NCI-H82 (cell line): ENCODE measurements around the gene GH2.
"Not testable (repeated sequence)": the region's sequence is repeated elsewhere in the genome, so short reads cannot be mapped to it uniquely, and the experiment has no call there.

ENCODE experiments used
- DNase-seq: peaks from one replicate; lab custom pipeline; 2025; lab: John Stamatoyannopoulos, UW

Gene GH2

GRCh38 chr17:63911041-63911635 is 29.4 kb upstream of the GH2 start, which contains the start of gene CSHL1:
Gene CSHL1 (minus strand): TSS chr17:63911258. CDS start chr17:63911196, 62 bp downstream.
- no peak for DNase-seq

DNA sequence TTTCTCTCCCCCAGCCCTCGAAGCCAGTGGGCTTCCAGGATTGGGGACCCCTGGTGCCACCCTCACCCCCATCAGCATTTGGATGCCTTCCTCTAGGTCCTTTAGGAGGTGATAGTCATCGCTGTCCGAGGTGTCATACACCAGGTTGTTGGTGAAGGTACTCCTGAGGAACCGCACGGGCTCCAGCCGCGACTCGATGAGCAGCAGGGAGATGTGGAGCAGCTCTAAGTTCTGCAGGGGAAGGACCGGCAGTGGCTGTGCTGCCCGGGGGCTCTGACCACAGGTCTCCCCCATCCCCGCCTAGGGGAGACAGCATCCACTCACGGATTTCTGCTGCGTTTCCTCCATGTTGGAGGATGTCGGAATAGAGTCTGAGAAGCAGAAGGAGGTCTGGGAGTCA is 28.4 kb upstream of the GH2 start:
- no peak for DNase-seq

- not testable (repeated sequence) for DNase-seq
Measured at GRCh38 chr17:63909586-63909985, 27.8 kb upstream of the GH2 start.

- DNase-seq: peak; percentile 81
Measured at GRCh38 chr17:63907161-63907778, 25.5 kb upstream of the GH2 start.

GRCh38 chr17:63904796-63905195 is 23.1 kb upstream of the GH2 start:
- not testable (repeated sequence) for DNase-seq

DNA sequence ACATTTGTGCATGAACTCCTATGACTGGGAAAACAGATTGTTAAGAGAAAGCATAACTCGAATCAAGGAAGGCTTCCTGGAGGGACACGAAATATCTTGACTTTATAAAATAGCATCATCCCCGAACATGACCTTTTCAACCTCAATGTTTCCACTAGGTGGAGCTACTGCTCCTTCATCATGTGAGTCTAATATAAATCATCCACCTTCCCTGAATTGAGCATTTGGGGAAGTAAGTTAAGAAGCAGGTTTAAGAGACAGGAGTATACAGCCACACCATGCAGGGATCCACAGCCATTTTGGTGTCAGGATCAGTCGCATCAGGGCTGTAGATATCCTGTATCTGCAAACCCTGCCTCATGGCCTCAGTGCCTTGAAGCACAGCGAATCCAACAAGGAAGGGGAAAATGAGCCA is 22.1 kb upstream of the GH2 start:
- peak; percentile 61 for DNase-seq

- DNase-seq: peak; percentile 96
Measured at GRCh38 chr17:63901971-63902370, 20.2 kb upstream of the GH2 start.

DNA sequence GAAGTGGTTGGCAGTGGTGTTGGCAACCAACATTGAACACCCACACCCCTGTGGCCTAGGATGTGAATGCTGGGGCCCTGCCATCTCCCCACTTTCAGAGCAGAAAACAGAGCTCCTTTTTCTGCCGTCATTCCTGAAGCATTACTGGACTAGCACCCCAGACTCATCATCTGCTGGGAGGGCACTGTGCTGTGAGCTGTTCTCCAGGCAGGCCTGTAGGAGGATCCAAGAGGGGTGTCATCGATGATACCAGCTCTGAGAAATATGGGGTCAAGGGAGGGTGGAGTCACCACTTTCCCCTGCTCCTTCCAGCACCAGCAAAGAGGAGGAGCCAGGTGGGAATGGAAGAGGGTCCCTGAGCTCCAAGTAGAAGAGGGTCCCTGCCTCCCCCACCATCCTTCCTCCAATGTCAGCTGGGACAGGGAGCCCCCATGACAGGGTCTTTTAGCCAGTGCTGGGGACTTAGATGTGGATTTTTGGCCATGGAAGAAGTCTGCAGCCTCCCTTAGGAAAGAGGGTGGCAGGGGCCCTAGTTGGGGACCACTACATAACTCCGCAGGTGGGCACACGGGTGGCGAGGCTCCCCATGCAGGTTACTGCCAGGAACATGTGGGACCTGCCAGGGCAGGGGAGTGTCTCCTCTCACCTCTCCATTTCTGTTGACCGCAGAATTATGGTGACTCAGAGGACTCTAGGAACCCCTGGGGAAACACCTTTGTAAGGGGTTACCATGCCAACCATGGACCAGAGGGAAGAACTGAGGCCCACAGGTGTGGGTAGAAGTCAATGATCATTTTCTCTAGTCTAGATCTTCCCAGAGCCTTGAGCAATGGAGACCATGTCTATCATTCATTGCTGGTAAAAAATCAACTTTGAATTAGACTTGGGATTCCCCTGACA is 17.4 kb upstream of the GH2 start:
- not testable (repeated sequence) for DNase-seq

GRCh38 chr17:63896524-63897354 is 15.0 kb upstream of the GH2 start, which contains the start of gene CSH1:
Gene CSH1 (minus strand): TSS chr17:63896574. CDS start chr17:63896511, 63 bp downstream.
- not testable (repeated sequence) for DNase-seq

GRCh38 chr17:63894821-63895220 is 13.1 kb upstream of the GH2 start:
- not testable (repeated sequence) for DNase-seq

- not testable (repeated sequence) for DNase-seq
Measured at GRCh38 chr17:63894021-63894420, 12.3 kb upstream of the GH2 start.

- not testable (repeated sequence) for DNase-seq
Measured at GRCh38 chr17:63892316-63893037, 10.7 kb upstream of the GH2 start.

DNA sequence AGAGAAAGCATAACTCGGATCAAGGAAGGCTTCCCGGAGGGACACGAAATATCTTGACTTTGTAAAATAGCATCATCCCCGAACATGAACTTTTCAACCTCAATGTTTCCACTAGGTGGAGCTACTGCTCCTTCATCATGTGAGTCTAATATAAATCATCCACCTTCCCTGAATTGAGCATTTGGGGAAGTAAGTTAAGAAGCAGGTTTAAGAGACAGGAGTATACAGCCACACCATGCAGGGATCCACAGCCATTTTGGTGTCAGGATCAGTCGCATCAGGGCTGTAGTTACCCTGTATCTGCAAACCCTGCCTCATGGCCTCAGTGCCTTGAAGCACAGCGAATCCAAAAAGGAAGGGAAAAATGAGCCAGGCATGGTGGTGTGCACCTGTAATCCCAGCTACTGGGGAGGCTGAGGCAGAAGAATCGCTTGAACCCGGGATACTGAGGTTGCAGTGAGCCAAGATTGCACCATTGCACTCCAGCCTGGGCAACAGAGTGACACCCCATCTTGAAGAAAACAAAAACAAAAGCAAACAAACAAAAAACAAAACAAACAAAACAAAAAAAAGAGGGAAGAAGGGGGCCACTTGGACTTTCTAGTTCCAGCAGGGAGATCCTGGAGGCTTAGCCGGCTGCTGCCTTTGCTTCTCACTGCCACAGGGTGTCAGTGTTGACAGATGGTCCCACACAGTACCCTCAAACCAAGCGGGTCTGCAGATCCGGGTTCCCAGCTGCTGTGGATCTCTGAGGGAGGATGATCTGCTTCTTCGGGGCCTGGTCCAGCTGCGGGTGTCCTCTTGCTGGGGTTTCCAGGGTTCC is 7.5 kb upstream of the GH2 start:
- peak; percentile 89 for DNase-seq

GRCh38 chr17:63885119-63885518 is 3.4 kb upstream of the GH2 start:
- DNase-seq: not testable (repeated sequence)

DNA sequence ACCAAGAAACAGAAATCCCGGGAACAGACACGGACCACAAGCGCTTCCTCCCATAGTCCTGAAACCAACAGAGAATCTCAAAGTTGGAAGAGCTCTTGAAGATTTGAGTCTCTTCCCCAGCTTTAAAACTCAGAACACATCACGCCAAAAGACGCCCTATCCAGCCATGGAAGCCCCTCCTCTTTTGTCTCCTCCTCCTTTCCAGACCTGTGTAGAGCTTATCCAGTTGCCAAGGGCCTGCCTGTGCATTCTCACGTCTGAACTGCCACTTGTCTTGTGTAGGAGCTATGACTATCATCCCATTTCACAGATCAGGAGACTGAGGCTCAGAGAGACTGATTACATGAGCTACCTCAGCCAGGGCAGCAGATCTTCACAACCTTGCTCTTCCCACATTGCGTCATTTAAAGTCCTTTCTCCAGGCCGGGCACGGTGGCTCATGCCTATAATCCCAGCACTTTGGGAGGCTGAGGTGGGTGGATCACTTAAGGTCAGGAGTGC is 932 bp upstream of the GH2 start:
- not testable (repeated sequence) for DNase-seq

- peak; percentile 33 for DNase-seq
Measured at GRCh38 chr17:63881337-63881736, 407 bp downstream of the GH2 start.

DNA sequence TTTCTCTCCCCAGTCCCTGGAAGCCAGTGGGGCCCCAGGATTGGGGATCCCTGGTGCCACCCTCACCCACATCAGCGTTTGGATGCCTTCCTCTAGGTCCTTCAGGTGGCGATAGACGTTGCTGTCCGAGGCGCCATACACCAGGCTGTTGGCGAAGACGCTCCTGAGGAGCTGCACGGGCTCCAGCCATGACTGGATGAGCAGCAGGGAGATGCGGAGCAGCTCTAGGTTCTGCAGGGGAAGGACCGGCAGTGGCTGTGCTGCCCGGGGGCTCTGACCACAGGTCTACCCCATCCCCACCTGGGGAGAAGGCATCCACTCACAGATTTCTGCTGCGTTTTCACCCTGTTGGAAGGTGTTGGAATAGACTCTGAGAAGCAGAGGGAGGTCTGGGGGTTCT is 1.0 kb downstream of the GH2 start:
- DNase-seq: no peak

DNA sequence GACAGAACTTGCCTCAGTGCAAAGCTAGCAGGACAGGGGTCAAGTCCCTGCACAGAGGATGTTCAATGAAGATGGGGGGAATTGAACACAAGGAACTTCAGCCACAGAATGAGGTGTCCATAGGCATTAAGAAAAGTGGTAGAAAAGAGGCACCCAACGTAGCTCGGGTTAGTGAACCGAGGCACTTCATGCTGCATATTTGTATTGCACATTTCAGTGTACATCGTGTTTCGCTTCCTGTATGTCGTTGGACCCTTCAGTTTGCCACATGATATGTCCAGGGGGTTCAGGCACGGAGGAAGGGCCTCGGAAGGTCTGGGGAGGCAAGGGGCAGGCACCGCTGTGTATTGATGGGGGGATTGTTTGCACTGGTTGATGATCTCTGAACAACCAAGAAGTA is 3.3 kb downstream of the GH2 start:
- DNase-seq: not testable (repeated sequence)

- not testable (repeated sequence) for DNase-seq
Measured at GRCh38 chr17:63874693-63875092, 7.1 kb downstream of the GH2 start.

GRCh38 chr17:63874061-63874626 is 7.6 kb downstream of the GH2 start:
- DNase-seq: not testable (repeated sequence)
